Subcutaneous adipose tissue (tissue), 4 donors: ENCODE measurements around the gene GALNT8. TPM values are rescaled to one million over a fixed set of nuclear protein-coding genes. Genes with fewer than 3 reads are reported as not detected.

Source experiments
- CTCF ChIP-seq: fragments of 450-650 bp; IDR thresholded peaks from one replicate; pipeline ENCODE4 v1.5.1; 2016; ENCODE audit warnings: low read depth, mild to moderate bottlenecking, control low read depth, antibody characterized with exemption, moderate library complexity
- total RNA-seq, 4 donors: library from RNA; depleted of rRNA; stranded (reverse); fragments of >200 nt; gene quantifications; one replicate each; pipeline ENCODE4 v1.1.0, GENCODE V29; 2016

Gene GALNT8
- total RNA-seq, 4 donors from 2014 or later, result 0.33 to 3.3 (median 1.3) TPM

- TF ChIP-seq CTCF, result no peak
Observed at GRCh38 chr12:4809449-4810218, 89.4 kb downstream of the GALNT8 start.

GRCh38 chr12:4810219-4810671, 90.0 kb downstream of the GALNT8 start:
- TF ChIP-seq CTCF, result no peak

GRCh38 chr12:4812624-4813327, 92.6 kb downstream of the GALNT8 start:
- no peak for TF ChIP-seq CTCF

- TF ChIP-seq CTCF, result no peak
Observed at GRCh38 chr12:4813741-4814140, 93.5 kb downstream of the GALNT8 start.

- TF ChIP-seq CTCF, result no peak
Observed at GRCh38 chr12:4814485-4814884, 94.3 kb downstream of the GALNT8 start.

GRCh38 chr12:4816744-4817525, 96.7 kb downstream of the GALNT8 start:
- TF ChIP-seq CTCF, result no peak

GRCh38 chr12:4817880-4818279, 97.7 kb downstream of the GALNT8 start:
- no peak for TF ChIP-seq CTCF
